ENCODE results near the gene VPS51.

Gene VPS51

GRCh38 chr11:65072631-65072966 lies 23.4 kb upstream of the VPS51 start:
- no peak for DNase-seq (ENCODE audit: low spot score)

- no peak for DNase-seq (ENCODE audit: low spot score)
Measured at GRCh38 chr11:65077451-65077850, 18.6 kb upstream of the VPS51 start.

GRCh38 chr11:65078151-65078550 lies 17.9 kb upstream of the VPS51 start:
- no peak for DNase-seq (ENCODE audit: low spot score)

GRCh38 chr11:65078786-65079342 lies 17.1 kb upstream of the VPS51 start:
- no peak for DNase-seq (ENCODE audit: low spot score)

GRCh38 chr11:65083134-65083833 lies 12.7 kb upstream of the VPS51 start:
- DNase-seq (ENCODE audit: low spot score): no peak

GRCh38 chr11:65083834-65084597 lies 12.0 kb upstream of the VPS51 start, which contains the start of the genes CDCA5 and ZFPL1:
Gene CDCA5, minus strand, starts transcription at chr11:65084040. Its CDS starts 62 bp downstream, at chr11:65083978.
Gene ZFPL1, plus strand, starts transcription at chr11:65084222. Its CDS starts 477 bp downstream, at chr11:65084699.
- peak; percentile 97 for DNase-seq (ENCODE audit: low spot score)

- DNase-seq (ENCODE audit: low spot score): no peak
Measured at GRCh38 chr11:65084598-65085375, 11.2 kb upstream of the VPS51 start.

GRCh38 chr11:65085446-65085845 lies 10.6 kb upstream of the VPS51 start:
- DNase-seq (ENCODE audit: low spot score): no peak

GRCh38 chr11:65086809-65087208 lies 9.2 kb upstream of the VPS51 start:
- DNase-seq (ENCODE audit: low spot score): no peak

GRCh38 chr11:65087216-65087615 lies 8.8 kb upstream of the VPS51 start:
- no peak for DNase-seq (ENCODE audit: low spot score)

- DNase-seq (ENCODE audit: low spot score): no peak
Measured at GRCh38 chr11:65087827-65088226, 8.2 kb upstream of the VPS51 start.

GRCh38 chr11:65089621-65090020 lies 6.4 kb upstream of the VPS51 start:
- DNase-seq (ENCODE audit: low spot score): no peak

GRCh38 chr11:65090628-65091027 lies 5.4 kb upstream of the VPS51 start:
- peak; percentile 75 for DNase-seq (ENCODE audit: low spot score)

GRCh38 chr11:65095427-65095826 lies 587 bp upstream of the VPS51 start:
- DNase-seq (ENCODE audit: low spot score): no peak

GRCh38 chr11:65096926-65097325 lies 912 bp downstream of the VPS51 start:
- no peak for DNase-seq (ENCODE audit: low spot score)

GRCh38 chr11:65100674-65101350 lies 4.8 kb downstream of the VPS51 start:
- DNase-seq (ENCODE audit: low spot score): no peak

- peak; percentile 76 for DNase-seq (ENCODE audit: low spot score)
Measured at GRCh38 chr11:65102142-65103095, 6.4 kb downstream of the VPS51 start.

- DNase-seq (ENCODE audit: low spot score): no peak
Measured at GRCh38 chr11:65103476-65103875, 7.5 kb downstream of the VPS51 start.

- no peak for DNase-seq (ENCODE audit: low spot score)
Measured at GRCh38 chr11:65104628-65105027, 8.6 kb downstream of the VPS51 start.

GRCh38 chr11:65107078-65107477 lies 11.1 kb downstream of the VPS51 start:
- DNase-seq (ENCODE audit: low spot score): no peak
